ENCODE data around the gene CCDC50. TPM values are rescaled to one million over a fixed set of nuclear protein-coding genes. Genes with fewer than 3 reads are reported as not detected.
A peak's percentile ranks its signal among the peaks of the same experiment; 100 is the strongest.

CCDC50 gene, protein sequence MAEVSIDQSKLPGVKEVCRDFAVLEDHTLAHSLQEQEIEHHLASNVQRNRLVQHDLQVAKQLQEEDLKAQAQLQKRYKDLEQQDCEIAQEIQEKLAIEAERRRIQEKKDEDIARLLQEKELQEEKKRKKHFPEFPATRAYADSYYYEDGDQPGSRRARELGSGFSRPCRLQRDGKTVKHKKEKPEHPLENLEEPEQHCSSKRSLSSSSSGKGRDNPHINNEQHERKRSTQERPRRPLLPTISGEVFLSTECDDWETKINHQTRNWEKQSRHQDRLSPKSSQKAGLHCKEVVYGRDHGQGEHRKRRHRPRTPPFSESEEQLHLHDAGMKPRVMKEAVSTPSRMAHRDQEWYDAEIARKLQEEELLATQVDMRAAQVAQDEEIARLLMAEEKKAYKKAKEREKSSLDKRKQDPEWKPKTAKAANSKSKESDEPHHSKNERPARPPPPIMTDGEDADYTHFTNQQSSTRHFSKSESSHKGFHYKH
- total RNA-seq (2014; rRNA removed; shearing (Covaris generic)), result 106 and 121 TPM in 2 replicates

DNA sequence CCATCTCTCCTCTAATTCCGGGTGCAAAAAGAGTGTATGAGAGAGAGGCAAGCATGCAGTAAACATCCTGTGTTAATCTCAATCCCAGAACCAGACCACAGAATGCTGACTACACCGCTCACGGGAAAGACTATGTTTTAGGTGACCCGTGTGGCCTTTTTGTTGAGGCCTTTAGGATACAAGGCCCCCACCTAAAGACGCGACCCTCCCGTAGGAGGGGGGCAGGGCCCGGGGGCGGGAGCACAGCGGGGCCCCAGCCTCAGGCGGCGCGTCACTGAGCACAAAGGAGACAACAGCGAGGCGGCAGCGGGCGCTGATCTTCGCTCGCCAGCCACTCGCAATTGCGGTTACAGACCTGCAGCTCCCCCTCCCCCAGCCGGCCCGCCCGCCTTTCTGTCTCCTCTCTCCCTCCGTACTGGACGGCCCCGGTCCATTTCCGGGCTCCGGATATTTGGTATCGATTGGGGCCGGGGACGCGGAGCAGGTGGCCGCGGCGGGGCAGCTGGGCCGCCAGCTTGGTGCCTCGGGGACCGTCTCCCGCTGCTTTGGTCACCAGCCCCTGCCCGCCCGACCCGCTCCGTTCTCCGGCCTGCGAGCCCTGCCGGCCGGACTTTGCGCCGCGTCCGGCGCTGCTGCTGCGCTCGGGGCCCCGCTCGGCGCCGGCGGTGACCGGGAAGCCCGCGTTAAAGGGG, at the start of gene CCDC50:
Gene CCDC50 (plus strand): TSS at position 433 of the 692 bp plus-strand sequence. CDS start 281 bp downstream, outside the sequence.
- peak; percentile 77 for DNase-seq (ENCODE audit: low spot score)

DNA sequence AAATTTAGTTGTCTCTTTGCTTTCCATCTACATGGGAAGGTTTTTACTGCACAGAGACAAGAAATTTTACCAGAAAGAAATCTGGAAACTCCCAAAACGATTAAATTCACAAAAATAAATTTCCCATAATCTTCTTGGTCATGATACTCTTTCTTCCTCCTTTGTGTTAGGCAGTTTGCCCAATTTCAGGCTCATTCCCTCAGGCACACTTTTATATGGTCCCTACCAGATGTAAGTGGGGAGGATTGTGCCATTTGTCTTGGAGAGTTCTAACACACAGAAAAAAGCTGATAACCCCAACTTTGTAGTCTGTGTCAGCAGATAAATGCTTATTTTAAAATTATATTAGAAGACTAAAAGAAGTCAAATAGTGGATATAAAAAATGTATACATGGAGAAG, 49.1 kb upstream of the CCDC50 start:
- DNase-seq (ENCODE audit: low spot score), result no peak

DNA sequence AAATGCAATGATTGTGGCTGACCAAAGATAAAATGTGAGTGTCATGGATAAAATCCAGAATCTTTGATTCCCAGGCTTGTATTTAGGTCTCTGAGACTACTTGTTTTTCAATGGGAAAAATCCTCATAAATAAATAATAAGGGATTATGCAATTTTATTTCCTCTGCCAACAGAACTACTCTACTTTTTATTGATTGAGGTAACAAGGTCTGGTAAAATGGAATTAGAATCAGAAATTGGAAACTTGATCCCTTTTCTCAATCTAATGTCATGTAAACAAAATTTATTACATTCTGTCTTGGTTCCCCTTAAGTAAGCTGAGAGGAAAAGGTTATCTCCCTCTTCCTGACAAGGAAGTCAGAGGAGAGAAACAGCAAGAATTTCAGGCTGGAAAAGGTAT, 48.3 kb upstream of the CCDC50 start:
- no peak for DNase-seq (ENCODE audit: low spot score)

DNA sequence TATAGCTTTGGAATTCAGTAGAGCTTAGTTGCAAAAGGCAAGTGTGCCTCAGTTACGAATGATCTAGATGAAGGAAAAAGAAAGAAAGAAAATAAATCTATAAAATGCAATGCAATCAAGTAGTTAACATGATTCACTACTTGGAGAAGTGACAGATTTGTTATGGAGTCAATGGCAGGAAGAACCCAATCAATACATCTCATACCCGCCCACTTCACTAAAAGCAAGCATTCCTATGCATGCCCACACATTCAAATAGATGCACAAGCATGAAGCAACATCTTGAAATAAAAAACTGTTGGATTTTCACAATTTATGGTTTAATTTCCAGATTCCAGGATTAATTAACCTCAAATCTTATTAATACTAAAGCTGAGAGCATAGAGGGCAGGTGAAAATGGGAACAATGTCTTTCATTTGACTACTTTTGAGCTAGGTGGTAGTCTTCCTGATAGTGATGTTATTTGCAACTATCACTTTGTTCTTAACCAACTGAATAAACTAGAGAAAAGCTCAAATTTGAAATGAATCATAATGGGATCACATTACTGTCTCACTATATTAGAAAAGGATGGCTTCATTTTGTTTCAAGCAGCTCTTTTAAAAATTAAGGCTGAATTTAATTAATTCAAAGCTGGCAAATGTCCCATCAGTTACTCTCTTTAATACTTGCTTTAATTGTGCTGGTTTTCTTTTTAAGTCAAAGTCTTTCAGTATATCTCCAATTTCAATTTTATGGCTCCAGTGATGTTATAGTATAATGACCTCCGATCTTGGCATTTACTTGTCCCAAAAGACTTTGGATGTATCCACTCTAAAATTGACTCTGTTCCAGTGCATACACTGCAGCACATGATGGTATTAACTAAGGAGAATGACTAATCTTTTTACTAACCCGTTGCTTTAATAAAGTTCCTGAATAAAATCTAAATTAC, 46.7 kb upstream of the CCDC50 start:
- no peak for DNase-seq (ENCODE audit: low spot score)

DNA sequence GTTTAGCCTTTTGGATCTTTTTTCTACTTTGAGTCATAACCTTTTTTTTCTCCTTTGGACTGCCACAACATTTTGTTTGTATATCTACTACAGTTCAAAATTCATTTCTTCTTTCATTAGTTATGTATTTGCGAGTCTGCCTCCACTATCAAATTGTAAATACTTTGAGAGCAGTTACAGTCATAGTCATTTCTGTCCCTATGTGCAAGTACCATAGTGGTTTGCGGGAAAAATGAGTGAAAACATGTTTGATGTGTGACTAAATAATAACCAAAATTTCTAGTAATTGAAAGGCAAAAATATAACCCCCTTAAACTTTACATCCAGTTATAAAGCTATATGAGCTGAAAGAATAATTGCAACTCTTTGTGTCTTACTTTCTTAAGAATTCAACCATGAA, 45.8 kb upstream of the CCDC50 start:
- DNase-seq (ENCODE audit: low spot score), result no peak

DNA sequence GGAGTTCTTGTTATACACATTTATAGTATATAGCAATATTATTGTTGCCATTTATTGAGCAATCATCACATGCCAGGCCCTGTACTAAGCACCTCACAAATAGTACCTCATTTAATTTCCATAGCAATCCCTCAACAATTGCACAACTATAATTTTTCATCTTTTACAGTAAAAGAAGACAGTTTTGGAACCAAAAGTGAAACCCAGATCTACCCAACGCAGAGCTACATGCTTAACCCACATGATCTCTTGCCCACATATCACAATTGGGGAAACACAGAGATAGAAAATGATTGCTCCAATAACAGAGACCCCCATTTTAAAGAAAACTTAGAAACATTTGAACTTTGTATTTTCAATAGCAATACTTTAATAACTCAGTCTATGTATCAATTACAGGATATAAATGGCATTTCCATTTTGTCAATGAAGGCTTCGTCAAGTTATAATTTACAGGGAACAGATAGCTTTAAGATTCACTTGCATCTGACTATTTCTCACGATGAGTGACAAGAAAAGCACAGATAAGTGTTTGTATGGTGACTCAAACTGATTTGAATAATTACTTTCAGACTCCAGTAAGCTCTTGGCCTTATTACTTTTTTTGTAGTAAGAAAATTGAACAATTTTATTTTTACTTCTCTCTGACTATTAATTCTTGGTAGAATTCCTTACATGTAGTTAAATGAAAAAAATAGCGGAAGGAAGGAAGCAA, 38.7 kb upstream of the CCDC50 start:
- no peak for DNase-seq (ENCODE audit: low spot score)

DNA sequence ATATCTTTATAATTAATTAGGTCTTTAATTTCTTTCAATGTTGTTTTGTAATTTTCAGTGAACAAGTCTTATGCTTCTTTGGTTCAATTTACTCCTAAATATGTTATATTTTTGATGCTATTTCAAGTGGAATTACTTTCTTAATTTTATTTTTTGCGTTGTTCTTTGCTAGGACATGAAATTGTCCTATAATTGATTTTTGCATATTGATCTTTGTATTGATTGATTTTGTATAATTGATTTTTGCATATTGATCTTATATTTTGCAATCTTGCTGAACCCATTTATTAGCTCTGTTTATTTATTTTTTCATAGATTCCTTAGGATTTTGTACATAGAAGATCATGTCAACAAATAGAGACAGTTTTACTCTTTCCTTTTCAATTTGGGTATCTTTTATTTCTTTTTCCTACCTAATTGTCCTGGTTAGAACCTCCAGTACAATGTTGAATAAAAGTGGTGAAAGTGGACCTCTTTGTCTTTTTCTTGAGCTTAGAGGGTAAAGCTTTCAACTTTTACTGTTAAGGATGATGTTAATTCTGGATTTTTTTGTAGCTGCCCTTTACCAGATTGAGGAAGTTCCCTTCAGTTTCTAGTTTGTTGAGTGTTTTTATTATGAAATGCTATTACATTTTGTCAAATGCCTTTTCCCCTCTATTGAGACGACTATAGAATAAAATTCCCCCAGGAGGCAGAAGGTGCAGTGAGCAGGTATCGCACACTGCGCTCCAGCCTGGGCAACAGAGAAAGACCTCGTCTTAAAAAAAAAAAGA, 36.8 kb upstream of the CCDC50 start:
- DNase-seq (ENCODE audit: low spot score), result no peak

DNA sequence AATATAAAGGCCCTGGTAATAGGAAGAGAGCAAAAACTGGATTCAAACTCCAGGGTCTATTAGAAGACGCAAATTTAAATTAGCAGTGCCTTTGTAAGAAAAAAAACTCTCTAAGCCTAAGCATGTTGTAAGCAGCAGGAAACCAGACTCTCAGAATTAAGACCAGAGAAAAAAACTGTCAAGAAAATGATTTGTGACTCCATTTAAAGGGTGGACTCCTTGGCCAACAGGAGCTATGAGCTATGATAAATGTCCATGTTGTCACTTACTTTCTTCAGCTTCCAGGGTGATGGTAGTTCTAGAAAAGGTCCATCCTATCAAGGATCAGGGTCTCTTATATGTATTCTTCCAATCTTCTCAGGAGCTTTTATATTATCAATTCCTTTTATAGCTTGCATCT, 34.9 kb upstream of the CCDC50 start:
- no peak for DNase-seq (ENCODE audit: low spot score)

DNA sequence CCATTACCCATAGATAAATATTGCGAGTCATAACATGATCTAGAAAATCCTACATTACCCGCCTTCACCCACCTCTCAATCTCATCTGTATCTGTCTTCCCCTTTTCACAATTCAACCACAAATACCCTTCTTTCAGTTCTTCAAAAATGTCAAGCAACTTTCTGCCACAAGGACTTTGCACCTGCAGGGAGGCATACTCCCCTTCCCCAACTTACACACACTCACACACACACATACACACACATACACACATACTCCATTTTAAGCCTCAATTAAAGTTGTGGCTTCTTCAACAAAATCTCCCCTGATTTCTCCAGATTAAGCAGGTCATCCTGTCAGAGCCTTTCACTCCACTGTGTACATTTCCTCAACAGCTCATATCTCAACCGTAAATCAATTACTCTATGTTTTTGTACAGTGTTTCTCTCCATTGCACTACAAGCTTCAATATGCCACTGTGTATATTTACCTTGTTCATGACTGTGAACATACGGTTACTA, 33.1 kb upstream of the CCDC50 start:
- DNase-seq (ENCODE audit: low spot score), result no peak

DNA sequence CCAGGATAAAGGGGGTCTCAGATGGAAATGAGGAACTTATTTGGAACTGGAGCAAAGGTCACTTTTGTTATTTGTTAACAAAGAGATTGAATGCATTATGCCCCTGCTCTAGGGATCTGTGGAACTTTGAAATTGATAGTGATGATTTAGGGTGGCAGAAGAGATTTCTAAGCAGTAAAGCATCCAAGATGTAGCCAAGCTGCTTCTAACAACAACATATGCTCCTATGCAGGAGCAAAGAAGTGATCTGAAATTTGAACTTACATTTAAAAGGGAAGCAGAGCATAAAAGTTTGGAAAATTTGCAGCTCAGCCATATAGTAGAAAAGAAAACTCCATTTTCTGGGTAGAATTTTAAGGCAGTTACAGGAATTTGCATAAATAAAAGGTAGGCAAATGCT, 30.3 kb upstream of the CCDC50 start:
- DNase-seq (ENCODE audit: low spot score), result no peak

DNA sequence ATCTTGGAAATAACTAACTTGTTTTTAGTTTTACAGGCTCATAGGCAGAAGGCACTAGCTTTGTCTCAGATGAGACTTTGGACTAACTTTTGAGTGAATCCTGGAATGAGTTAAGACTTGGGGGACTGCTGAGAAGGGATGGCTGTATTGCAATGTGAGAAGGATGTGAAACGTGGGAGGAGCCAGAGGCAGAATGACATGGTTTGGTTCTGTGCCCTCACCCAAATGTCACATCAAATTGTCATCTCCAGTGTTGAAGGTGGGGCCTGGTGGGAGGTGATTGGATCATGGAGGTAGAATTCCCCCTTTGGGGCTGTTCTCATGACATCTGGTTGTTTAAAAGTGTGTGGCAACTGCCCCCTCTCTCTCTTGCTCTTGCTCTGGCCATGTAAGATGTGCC, 28.8 kb upstream of the CCDC50 start:
- no peak for DNase-seq (ENCODE audit: low spot score)

DNA sequence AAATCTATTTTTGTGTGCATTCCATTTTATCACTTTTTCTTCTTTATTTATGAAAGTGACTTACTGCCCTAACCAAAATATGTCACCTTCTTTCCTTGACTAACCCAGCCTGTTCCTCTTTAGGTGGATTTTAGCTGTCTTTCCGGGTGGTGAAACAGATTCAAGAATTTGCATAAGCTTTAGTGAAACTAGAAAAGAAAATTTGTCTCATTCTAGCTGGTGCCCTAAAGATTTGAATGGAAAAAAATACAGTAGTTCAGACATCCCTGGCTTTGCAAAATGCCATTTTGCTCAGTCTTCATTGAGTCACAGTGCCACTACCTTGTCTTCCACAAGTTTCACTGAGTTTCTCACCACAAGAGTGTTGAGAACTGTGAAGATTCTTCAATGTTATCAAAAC, 28.2 kb upstream of the CCDC50 start:
- no peak for DNase-seq (ENCODE audit: low spot score)

DNA sequence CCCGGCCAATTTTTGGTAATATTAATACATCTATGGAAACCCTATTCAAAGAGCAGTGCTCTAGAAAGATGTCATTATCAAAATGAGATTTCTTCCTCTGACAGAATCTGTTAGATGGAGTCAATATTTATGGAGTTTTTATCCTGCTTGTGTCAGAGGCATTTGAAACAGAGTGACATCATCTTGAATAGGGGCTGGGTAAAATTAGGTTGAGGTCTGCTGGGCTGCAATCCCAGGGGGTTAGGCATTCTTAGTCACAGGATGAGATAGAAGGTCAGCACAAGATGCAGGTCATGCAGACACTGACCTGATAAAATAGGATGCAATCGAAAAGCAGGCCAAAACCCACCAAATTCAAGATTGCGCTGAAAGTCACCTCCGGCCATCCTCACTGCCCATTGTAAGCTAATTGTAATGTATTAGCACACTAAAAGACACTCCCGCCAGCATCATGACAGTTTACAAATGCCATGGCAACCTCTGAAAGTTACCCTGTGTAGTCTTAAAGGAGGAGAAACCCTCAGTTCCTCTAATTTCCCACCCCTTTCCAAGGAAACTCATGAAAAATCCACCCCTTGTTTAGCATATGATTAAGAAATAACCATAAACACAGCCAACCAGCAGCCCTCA, 27.3 kb upstream of the CCDC50 start:
- no peak for DNase-seq (ENCODE audit: low spot score)

DNA sequence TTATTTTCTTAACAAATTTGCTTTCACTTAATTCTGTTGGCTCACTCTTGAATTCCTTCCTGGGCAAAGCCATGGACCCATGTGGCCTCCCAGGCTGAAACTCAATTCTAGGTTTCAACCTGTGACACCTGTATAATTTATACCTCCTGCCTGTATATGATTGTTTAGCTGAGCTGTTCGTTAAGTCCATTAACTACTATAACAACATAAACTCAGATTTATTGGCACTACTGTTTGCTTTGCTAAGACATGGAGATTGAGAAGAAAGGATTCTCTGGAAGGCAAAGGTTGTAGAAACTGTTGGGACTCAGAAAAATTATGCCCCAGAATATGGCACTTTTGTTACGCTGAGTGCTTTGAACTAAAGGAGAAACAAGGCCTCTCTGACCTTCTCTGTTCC, 26.7 kb upstream of the CCDC50 start:
- DNase-seq (ENCODE audit: low spot score), result no peak

DNA sequence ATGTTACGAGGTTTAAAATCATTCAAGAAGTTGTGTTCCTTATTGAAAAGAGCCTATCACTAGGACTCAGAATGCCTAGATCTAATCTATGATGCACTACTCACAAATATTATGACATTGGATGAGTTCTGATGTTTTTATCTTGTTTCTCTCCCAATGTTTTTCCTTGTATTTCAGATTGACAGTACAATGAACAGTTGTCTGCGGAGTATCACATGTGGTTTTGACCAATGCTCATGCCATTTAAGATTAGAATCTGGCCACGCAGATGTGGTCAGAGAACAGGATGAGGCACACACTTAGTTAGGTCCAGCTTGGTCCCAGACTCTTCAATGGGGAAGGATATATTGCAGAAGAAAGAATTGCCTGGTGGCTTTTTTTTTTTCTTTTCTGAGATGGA, 25.6 kb upstream of the CCDC50 start:
- DNase-seq (ENCODE audit: low spot score), result no peak

DNA sequence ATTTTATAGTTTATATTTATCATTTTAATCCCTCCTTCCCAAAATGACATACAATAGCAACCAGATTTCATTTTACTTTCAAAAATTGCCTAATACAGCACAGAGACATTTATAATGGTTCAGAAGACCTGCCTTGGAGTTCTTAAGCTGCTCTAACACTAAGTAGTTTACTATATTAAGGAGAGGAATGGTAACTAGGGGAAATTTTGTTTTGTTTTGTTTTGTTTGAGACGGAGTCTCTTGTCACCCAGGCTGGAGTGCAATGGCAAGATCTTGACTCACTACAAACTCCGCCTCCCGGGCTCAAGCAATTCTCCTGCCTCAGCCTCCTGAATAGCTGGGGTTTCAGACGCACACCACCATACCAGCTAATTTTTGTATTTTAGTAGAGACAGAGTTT, 22.8 kb upstream of the CCDC50 start:
- no peak for DNase-seq (ENCODE audit: low spot score)

DNA sequence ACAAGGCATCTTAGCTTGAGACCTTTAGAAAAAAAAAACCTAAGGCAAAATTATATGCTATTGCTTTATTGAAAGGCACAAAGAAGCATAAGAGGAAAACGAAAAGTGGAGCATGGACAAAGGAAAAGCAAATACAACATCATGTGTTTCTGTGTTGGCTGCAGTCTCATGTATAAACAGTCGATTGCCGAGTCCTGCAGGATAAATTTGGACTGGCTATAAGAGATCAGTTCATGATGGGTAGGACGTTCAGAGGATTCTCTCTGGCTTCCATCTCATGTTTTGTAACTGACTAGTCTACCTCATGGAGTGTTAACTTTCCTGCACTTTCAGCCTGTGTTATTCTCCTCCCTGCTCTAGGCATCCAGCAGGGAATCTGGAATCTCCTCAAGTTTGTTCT, 21.9 kb upstream of the CCDC50 start:
- no peak for DNase-seq (ENCODE audit: low spot score)

DNA sequence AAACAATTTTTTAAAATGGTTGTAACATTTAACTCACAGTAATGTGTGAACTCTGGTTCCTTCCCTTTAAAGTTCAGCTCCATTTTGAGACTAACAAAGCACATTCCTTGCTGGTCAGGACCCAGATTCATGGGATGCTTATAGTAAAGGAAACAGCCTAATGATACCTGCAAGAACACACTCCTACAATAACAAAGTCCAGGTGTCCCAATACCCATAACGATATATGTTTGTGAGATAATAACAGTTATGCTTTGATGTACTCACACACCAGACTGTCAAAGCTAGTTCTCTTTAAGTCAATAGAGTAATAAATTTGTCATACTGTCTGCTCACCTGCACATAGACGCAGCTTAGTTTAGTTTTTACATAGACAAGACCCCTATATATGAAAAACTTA, 15.9 kb upstream of the CCDC50 start:
- no peak for DNase-seq (ENCODE audit: low spot score)

DNA sequence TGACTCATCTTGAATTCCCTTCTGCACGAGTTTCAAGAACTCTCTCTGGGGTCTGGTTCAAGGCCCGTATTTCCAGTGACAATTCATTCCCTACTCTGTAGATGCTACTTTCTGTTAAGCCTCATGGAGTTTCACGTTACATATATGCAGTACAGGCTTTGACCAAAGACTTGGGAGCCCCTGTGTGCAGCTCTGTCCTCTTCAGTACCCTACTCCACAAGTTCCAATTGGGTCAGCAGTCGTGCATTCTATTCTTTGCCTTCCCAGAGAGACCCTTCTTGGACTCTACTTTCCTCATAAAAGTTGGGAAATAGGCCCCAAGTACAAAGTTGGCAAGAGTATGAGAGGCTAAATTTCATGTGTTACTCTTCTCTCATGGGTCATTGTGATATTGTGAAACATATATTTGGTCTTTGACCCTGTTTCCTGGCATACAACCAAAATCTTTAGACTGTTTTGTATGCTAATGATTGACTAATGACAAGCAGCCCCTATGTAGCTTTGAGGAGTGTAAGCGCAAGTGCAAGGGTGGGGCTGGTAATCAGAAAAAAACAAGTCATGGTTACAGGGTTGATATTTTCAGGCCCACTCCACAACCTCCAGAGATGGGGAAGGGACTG, 15.0 kb upstream of the CCDC50 start:
- DNase-seq (ENCODE audit: low spot score), result no peak
